Skeletal muscle cell (primary cell): Measurements from ENCODE around the gene MLLT3.

Experiments used
- DNase-seq: peaks from one replicate; pipeline ENCODE4 v3.0.0-alpha.2; 2010; ENCODE audit warnings: low read depth
- H3K4me3 ChIP-seq: 2 replicates; pipeline ENCODE4 v1.5.1; 2011; ENCODE audit warnings: low read depth, mild to moderate bottlenecking, control low read depth, low read length, moderate library complexity

The MLLT3 gene

GRCh38 chr9:20632705-20633104 lies 10.4 kb upstream of the MLLT3 start:
- H3K4me3 ChIP-seq, result no peak overlapping the region
- DNase-seq, result no peak

GRCh38 chr9:20630241-20630943 lies 8.1 kb upstream of the MLLT3 start:
- H3K4me3 ChIP-seq, result no peak overlapping the region
- no peak for DNase-seq

GRCh38 chr9:20625003-20625349 lies 2.7 kb upstream of the MLLT3 start:
- H3K4me3 ChIP-seq, result no peak overlapping the region
- DNase-seq, result no peak

GRCh38 chr9:20624201-20625002 lies 2.1 kb upstream of the MLLT3 start:
- H3K4me3 ChIP-seq, result peak overlapping the region; percentile 91
- DNase-seq, result no peak

GRCh38 chr9:20623748-20624124 lies 1.4 kb upstream of the MLLT3 start:
- H3K4me3 ChIP-seq, result peak overlapping the region; percentile 91
- no peak for DNase-seq

- H3K4me3 ChIP-seq, result peak overlapping the region; percentile 91
- DNase-seq, result no peak
These were observed 885 bp upstream of the MLLT3 start for GRCh38 chr9:20623021-20623747.

- peak overlapping the region; percentile 91 for H3K4me3 ChIP-seq
- peak; percentile 30 for DNase-seq
These were observed 599 bp downstream of the MLLT3 start for GRCh38 chr9:20621471-20622329.

GRCh38 chr9:20620650-20621470 lies 1.4 kb downstream of the MLLT3 start:
- no peak for DNase-seq
- H3K4me3 ChIP-seq, result peak overlapping the region; percentile 91

GRCh38 chr9:20619487-20620200 lies 2.7 kb downstream of the MLLT3 start:
- DNase-seq, result no peak
- H3K4me3 ChIP-seq, result peak overlapping the region; percentile 91

- DNase-seq, result peak; percentile 71
These were observed 3.9 kb downstream of the MLLT3 start for GRCh38 chr9:20618361-20618802.

GRCh38 chr9:20616808-20617207 lies 5.5 kb downstream of the MLLT3 start:
- H3K4me3 ChIP-seq, result no peak overlapping the region
- DNase-seq, result no peak

More at GRCh38 chr9:20618361-20618802, 3.9 kb downstream of the MLLT3 start:
- H3K4me3 ChIP-seq, result no peak overlapping the region

- DNase-seq, result no peak
- H3K4me3 ChIP-seq, result no peak overlapping the region
These were observed 7.6 kb downstream of the MLLT3 start for GRCh38 chr9:20614602-20615216.

- peak overlapping the region; percentile 5 for H3K4me3 ChIP-seq
- DNase-seq, result peak; percentile 60
These were observed 10.5 kb downstream of the MLLT3 start for GRCh38 chr9:20611691-20612287.

- DNase-seq, result no peak
- H3K4me3 ChIP-seq, result no peak overlapping the region
These were observed 11.7 kb downstream of the MLLT3 start for GRCh38 chr9:20610591-20610990.

GRCh38 chr9:20608582-20608981 lies 13.7 kb downstream of the MLLT3 start:
- DNase-seq, result no peak
- no peak overlapping the region for H3K4me3 ChIP-seq

GRCh38 chr9:20606652-20607051 lies 15.6 kb downstream of the MLLT3 start:
- no peak for DNase-seq
- no peak overlapping the region for H3K4me3 ChIP-seq

GRCh38 chr9:20604562-20604961 lies 17.7 kb downstream of the MLLT3 start:
- DNase-seq, result no peak
- peak overlapping the region; percentile 19 for H3K4me3 ChIP-seq
